Measurements from ENCODE around the gene CAMSAP1.

The CAMSAP1 gene

DNA sequence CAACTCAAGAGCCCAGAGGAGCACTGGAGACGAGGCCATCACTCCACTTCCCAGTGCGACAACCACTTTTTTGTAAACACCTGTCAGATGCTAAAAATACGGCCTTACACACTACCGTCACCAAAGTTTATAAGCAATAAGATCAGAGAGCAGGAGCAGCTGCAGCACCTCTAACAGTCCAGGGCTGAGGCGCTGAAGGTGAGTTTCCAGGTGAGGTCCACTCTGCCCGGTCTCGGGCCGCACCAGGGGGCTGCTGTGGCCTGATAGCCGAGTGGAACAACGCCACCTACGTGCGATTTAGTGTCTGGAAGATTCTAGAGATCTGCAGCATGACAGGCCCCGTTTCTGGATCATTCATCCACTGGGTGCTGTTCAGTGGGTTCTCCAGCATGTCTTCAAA, 25.8 kb upstream of the CAMSAP1 start:
- Histone ChIP-seq H3K4me2 (ENCODE audit: low read length) (no peak overlapping the region), H3K9me3 (replicated peaks; ENCODE audit: low read length) (no peaks in the 10 kb centered on the region)

DNA sequence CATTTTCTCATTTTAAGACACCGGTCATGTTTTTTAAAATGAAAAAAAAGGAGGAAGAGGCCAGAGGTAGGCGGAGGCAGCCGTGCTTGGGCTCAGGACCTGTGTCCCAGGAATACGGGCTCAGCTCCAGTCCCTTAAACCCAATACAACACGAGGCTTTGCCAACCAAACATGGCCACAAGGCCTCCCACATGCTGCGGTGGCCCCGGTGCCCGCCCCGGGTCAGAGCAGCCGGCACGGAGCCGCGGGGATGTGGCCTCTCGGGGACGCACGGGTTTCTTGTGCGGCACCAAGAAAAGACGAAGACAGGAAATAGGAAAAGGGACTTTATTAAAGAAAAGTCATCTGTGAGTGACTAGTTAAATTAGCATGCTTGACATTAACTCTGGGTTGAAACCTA, 25.3 kb upstream of the CAMSAP1 start:
- Histone ChIP-seq H3K4me3 (ENCODE audit: low read length) (no peak overlapping the region), H3K27me3 (ENCODE audit: control insufficient read depth, insufficient read depth, low read length) (no peaks in the 10 kb centered on the region), H3K9me3 (replicated peaks; ENCODE audit: low read length) (no peaks in the 10 kb centered on the region), H3K4me1 (ENCODE audit: control insufficient read depth, insufficient read depth, low read length) (peaks cover under 1% of the 10 kb centered on the region), H3K36me3 (ENCODE audit: insufficient read depth, low read length) (peaks cover 16% of the 10 kb centered on the region), H3K9ac (ENCODE audit: low read depth, low read length) (no peak overlapping the region), H3K4me2 (ENCODE audit: low read length) (no peak overlapping the region)

More for the DNA sequence above, 25.8 kb upstream of the CAMSAP1 start:
- H3K4me3 ChIP-seq (ENCODE audit: low read length), result no peak overlapping the region
- no peak overlapping the region for H3K9ac ChIP-seq (ENCODE audit: low read depth, low read length)
- no peaks in the 10 kb centered on the region for H3K27me3 ChIP-seq (ENCODE audit: control insufficient read depth, insufficient read depth, low read length)
- H3K4me1 ChIP-seq (ENCODE audit: control insufficient read depth, insufficient read depth, low read length), result no peaks in the 10 kb centered on the region
- H3K36me3 ChIP-seq (ENCODE audit: insufficient read depth, low read length), result peaks cover 18% of the 10 kb centered on the region

DNA sequence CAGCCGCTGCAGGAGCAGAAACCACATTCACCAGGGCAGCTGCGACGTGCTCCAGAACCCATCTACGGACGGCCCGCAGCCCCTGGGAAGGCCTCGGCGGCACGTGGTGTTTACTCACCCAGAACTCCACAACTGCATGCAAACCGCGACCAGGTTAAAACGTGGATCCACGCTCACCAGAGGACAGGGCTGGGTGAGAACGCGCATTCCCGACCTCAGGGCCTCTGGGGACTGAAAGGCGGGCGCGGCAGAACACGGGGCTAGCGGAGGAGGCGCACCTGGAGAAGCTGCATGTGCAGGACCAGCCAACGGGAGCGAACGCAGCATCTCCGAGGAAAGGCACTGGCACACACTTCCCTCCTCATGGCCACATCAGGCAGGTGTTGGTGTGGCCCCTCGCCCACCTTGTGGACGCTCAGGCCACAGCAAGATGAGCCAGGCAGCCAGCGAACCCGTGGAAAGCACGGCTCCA, 24.0 kb upstream of the CAMSAP1 start:
- Histone ChIP-seq H3K4me2 (ENCODE audit: low read length) (no peak overlapping the region), H3K4me3 (ENCODE audit: low read length) (no peak overlapping the region), H3K27me3 (ENCODE audit: control insufficient read depth, insufficient read depth, low read length) (no peaks in the 10 kb centered on the region), H3K36me3 (ENCODE audit: insufficient read depth, low read length) (peaks cover 12% of the 10 kb centered on the region), H3K9me3 (replicated peaks; ENCODE audit: low read length) (no peaks in the 10 kb centered on the region), H3K4me1 (ENCODE audit: control insufficient read depth, insufficient read depth, low read length) (peaks cover 14% of the 10 kb centered on the region), H3K9ac (ENCODE audit: low read depth, low read length) (no peak overlapping the region)

DNA sequence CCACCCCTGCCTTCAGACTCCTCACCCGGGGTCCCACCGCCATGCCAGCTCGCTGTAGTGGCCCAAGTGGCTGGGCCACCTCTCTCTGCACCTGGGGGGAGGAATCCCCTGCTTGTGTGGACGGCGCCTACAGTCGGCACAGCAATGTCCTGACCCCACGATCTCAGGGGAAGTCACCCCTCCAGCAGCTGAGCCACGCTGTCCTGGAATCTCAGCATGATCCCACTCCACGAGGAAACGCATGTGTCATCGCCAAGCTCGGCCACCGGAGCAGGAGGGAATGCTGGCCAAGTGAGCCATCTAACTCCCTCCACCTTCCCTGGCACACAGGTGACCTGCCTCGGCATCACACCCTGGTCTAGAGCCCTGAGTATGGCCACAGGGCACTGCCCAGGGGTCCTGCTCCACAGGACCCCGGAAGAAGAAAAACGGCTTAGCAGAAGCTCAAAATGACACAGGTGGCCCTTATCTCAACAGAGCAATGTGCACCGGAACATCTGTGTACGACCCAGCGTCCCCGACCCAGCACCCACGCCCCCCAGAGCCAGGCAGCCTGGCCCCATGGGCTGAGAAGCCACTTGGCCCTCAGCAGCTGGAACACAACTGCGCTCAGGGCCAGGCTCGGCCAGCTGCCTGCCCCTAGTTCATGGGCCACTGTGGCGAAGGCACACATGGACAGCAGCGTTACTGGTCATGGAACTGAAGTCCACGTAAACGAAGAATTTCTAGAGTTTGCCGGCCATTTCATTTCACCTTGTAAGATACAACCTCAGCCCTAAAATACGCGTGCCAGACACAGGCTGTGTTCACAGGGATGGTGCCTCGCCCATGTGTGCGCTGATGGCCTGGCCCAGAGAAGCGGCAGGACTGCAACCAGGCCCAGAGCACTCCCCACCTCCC, 23.4 kb upstream of the CAMSAP1 start:
- H3K36me3 ChIP-seq (ENCODE audit: insufficient read depth, low read length), result peaks cover 8% of the 10 kb centered on the region
- H3K4me1 ChIP-seq (ENCODE audit: control insufficient read depth, insufficient read depth, low read length), result peaks cover 15% of the 10 kb centered on the region
- no peak overlapping the region for H3K4me3 ChIP-seq (ENCODE audit: low read length)
- no peak overlapping the region for H3K4me2 ChIP-seq (ENCODE audit: low read length)
- no peak overlapping the region for H3K9ac ChIP-seq (ENCODE audit: low read depth, low read length)
- H3K9me3 ChIP-seq (replicated peaks; ENCODE audit: low read length), result no peaks in the 10 kb centered on the region
- H3K27me3 ChIP-seq (ENCODE audit: control insufficient read depth, insufficient read depth, low read length), result no peaks in the 10 kb centered on the region

DNA sequence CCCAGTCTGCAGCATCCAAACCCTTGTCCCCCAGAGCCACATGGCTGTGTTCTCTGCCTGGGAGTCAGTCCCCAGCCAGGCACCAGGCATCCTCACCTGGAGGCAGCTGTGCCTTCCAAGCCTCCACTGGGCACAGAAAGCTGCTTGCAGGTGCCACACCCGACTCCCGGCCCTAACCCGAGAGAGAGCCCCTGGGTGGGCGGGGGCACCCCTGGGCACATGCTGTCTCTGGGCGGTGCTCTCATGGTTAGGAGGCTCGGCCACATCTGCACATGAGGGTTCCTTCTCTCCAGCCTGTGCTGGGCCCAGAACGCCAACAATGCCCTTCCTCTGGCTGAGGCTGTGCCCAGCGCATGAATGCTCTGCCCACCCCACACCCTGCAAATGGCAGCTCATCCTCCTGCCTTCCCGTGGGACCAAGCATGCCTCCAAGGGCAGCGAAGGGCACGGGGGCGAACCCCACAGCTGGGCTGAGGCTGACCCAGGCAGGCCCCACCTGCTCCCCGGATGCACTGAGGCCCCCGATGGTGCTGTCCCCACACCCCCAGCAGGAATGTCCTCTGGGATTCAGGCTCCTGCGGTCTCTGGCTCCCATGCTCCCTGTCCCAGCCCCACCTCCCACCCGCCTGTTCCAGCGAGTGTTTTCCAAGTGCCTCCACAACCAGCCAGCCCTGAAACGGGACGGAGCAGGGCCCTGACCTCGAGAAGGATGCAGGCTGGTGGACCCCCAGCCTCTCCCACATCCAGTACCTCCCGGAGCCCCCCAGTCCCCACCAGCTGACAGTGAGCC, 22.5 kb upstream of the CAMSAP1 start:
- Histone ChIP-seq H3K27me3 (ENCODE audit: control insufficient read depth, insufficient read depth, low read length) (no peaks in the 10 kb centered on the region), H3K36me3 (ENCODE audit: insufficient read depth, low read length) (peaks cover 8% of the 10 kb centered on the region), H3K4me1 (ENCODE audit: control insufficient read depth, insufficient read depth, low read length) (peaks cover 15% of the 10 kb centered on the region), H3K4me2 (ENCODE audit: low read length) (no peak overlapping the region), H3K4me3 (ENCODE audit: low read length) (no peak overlapping the region), H3K9ac (ENCODE audit: low read depth, low read length) (no peak overlapping the region), H3K9me3 (replicated peaks; ENCODE audit: low read length) (no peaks in the 10 kb centered on the region)

DNA sequence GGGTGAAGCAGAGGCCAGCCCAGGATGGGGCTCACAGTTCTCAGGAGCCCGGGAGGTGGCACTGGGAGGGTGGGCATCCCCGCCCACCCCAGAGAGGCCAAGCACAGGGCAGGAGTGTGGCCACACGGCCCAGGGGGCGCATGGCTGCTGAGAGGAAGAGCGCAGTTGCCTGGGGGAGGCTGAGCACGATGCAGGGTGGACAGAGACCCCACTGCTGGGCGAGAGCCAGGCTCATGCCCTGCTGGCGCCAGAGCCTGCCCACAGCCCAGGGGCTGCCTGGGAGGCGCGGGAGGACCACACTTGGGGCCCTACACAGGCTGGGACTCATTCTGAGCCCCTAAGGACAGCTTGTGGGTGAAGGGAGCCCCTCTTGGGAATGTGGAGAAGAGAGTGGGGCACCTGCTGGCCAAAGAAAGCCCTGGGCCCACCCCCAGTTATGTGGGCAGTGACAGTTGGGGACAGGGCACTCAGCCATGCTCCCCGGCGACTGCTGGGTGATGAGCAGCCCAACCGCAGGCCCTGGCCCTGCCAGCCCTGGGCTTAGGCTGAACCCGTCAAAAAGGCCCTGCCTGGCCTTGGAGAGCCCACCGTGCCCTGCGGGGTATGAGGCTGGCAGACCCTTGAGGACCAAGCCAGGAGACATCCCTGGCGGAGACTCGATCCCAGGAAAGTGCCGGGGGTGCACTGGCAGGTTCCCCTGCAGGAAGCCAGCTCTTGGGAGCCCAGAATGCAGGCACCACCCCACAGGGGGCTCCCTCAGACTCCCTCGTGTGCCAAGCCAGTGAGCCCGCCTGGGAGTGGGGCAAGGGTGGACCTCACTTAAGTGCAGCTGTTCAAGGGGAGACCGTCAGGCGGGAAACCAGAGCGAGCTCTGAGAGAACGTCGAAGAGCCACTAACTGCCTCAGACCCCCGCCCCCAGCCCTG, 21.6 kb upstream of the CAMSAP1 start:
- H3K36me3 ChIP-seq (ENCODE audit: insufficient read depth, low read length), result peaks cover 6% of the 10 kb centered on the region
- no peak overlapping the region for H3K4me2 ChIP-seq (ENCODE audit: low read length)
- no peak overlapping the region for H3K9ac ChIP-seq (ENCODE audit: low read depth, low read length)
- H3K27me3 ChIP-seq (ENCODE audit: control insufficient read depth, insufficient read depth, low read length), result no peaks in the 10 kb centered on the region
- no peaks in the 10 kb centered on the region for H3K9me3 ChIP-seq (replicated peaks; ENCODE audit: low read length)
- no peak overlapping the region for H3K4me3 ChIP-seq (ENCODE audit: low read length)
- peaks cover 15% of the 10 kb centered on the region for H3K4me1 ChIP-seq (ENCODE audit: control insufficient read depth, insufficient read depth, low read length)

DNA sequence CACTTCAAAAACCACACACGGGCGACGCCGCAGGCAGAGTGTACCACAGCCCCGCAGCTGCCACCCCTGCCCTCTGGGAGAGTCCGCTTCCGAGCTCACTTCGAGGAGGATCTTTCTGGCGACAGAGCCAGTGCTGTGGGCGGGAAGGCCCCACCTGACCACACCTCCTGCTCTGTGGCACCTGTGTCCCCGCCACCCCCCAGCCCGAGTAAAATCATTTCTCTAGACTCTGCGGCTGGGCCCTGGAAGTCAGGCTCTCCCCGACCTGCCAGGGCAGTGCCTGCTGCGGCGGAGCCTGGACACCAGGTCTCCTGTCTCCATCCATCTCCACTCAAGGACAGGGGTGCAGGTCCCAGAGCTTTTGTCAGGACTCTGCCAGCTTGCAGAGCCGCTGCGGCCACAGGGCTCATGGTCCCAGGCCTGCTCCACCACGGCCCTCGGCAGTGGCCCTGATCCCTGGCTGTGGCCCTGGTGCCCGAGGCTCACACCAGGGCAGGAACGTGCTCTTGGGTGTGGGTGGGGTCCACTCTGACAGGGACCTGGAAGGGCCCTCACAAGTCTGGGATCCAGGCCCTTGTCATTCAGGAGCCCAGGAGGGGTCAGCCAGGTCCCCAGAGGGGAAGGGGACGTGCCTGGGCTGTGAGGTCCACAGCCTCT, 20.9 kb upstream of the CAMSAP1 start:
- peaks cover 5% of the 10 kb centered on the region for H3K36me3 ChIP-seq (ENCODE audit: insufficient read depth, low read length)
- H3K9ac ChIP-seq (ENCODE audit: low read depth, low read length), result no peak overlapping the region
- H3K4me2 ChIP-seq (ENCODE audit: low read length), result no peak overlapping the region
- H3K9me3 ChIP-seq (replicated peaks; ENCODE audit: low read length), result no peaks in the 10 kb centered on the region
- H3K27me3 ChIP-seq (ENCODE audit: control insufficient read depth, insufficient read depth, low read length), result no peaks in the 10 kb centered on the region
- peaks cover 15% of the 10 kb centered on the region for H3K4me1 ChIP-seq (ENCODE audit: control insufficient read depth, insufficient read depth, low read length)
- no peak overlapping the region for H3K4me3 ChIP-seq (ENCODE audit: low read length)

DNA sequence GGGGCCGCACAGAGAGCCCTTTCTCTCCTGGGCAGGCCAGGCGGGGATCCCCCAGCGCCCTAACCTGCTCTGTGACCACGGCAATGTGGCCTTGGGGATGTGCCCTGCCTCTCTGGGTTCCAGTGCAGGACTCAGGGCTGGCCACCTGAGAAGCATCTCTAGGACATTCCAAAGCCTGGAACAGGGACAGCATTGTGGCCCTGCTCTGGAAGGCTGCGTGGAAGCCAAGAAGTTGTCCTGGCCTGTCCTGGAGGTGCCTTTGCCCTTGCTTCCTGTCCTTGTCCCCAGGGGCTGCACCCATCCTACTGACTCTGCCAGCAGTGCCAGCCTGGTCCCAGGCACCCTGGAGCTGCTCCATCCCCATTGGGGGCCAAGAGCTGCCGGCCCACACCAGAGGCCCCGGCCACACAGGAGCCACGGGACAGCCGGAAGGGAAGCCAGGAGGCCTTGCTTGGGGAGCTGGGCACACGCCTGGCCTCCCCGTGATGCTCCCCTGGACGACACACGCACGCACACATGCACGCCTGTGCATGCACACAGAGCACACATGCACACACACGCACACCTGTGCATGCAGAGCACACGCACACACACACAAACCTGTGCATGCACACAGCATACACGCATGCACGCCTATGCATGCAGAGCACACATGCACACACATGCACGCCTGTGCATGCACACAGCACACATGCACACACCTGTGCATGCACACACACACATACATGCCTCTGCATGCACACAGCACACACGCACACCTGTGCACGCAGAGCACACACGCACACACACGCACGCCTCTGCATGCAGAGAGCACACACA, 20.1 kb upstream of the CAMSAP1 start:
- peaks cover 15% of the 10 kb centered on the region for H3K4me1 ChIP-seq (ENCODE audit: control insufficient read depth, insufficient read depth, low read length)
- H3K9me3 ChIP-seq (replicated peaks; ENCODE audit: low read length), result no peaks in the 10 kb centered on the region
- no peak overlapping the region for H3K4me3 ChIP-seq (ENCODE audit: low read length)
- no peaks in the 10 kb centered on the region for H3K27me3 ChIP-seq (ENCODE audit: control insufficient read depth, insufficient read depth, low read length)
- peaks cover 5% of the 10 kb centered on the region for H3K36me3 ChIP-seq (ENCODE audit: insufficient read depth, low read length)
- no peak overlapping the region for H3K9ac ChIP-seq (ENCODE audit: low read depth, low read length)
- no peak overlapping the region for H3K4me2 ChIP-seq (ENCODE audit: low read length)

DNA sequence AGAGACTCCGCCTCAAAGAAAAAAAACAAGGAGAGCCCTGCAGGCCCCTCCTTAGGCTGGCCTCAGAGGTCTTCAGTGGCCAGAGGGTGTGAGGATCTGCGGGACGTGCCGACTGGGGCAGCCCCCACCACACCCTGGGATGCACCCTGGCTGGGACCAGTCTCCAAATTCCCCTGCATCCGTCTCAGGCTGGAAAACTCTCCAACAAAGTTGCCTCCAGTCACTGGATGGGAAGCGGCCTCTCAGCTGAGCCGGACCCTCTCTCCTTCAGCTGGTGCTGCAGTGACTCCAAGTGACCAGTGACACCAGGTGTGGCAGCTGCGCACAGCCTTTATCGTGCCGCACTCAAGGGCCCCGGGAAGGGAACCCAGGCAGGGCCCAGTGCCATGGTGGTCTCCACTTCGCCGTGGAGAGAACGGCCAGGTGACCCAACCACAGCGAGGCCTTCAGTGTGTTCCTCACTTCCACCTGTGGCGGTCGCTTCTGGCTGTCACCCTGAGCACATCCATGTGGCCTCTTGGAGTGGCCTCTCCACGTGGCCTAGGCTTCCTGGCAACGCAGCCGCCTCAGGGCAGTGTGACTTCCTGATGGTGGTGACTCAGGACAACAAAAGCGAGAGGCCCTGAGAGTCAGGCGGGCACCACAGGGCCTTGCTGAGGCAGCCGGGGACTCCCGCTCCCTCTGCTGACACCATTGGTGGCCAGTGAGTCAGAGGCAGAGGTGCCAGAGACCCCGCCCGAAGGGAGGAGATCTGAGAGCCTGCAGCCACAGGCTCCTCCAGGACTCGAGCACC, 19.3 kb upstream of the CAMSAP1 start:
- Histone ChIP-seq H3K4me1 (ENCODE audit: control insufficient read depth, insufficient read depth, low read length) (peaks cover 15% of the 10 kb centered on the region), H3K4me2 (ENCODE audit: low read length) (no peak overlapping the region), H3K4me3 (ENCODE audit: low read length) (no peak overlapping the region), H3K36me3 (ENCODE audit: insufficient read depth, low read length) (peaks cover 5% of the 10 kb centered on the region), H3K9me3 (replicated peaks; ENCODE audit: low read length) (no peaks in the 10 kb centered on the region), H3K27me3 (ENCODE audit: control insufficient read depth, insufficient read depth, low read length) (no peaks in the 10 kb centered on the region), H3K9ac (ENCODE audit: low read depth, low read length) (no peak overlapping the region)

All from skeletal muscle satellite cell (primary cell).